Caco-2 (cell line): ENCODE results near the gene C2orf68. TPM values are rescaled to one million over a fixed set of nuclear protein-coding genes. Genes with fewer than 3 reads are reported as not detected.
A peak's percentile ranks its signal among the peaks of the same experiment; 100 is the strongest.

Source experiments
- Bru-seq: library from RNA; stranded (reverse); fragments of 400-500 nt; gene quantifications from one replicate; lab custom pipeline; 2021; lab: Mats Ljungman, UMichigan
- BruChase-seq, 2 experiments: library from RNA; stranded (reverse); fragments of 400-500 nt; gene quantifications; one replicate each; lab custom pipeline; 2021; lab: Mats Ljungman, UMichigan
- BruUV-seq: library from RNA; stranded (reverse); fragments of 400-500 nt; replicated peaks from 2 replicates; lab custom pipeline; 2021; lab: Mats Ljungman, UMichigan
- CTCF ChIA-PET: fragments of 300-600 bp; sonication (Branson Sonifier 250); formaldehyde crosslinking; loops from one replicate; lab custom pipeline; 2022; ENCODE audit warnings: antibody characterized with exemption; lab: Charles Lee
- POLR2A ChIA-PET: fragments of 300-600 bp; sonication (Branson Sonifier 250); formaldehyde crosslinking; loops from one replicate; lab custom pipeline; 2022; ENCODE audit warnings: antibody characterized with exemption; lab: Charles Lee
- DNase-seq, 2 experiments: peaks; one replicate each; pipeline versions ENCODE4 v3.0.0 to v3.0.0-alpha.2; 2020 to 2022
- H3K27me3 ChIP-seq: replicated peaks from 2 replicates; pipeline ENCODE4 v1.6.0; 2011; ENCODE audit warnings: low read length; ENCODE audit not compliant: control insufficient read depth, insufficient read depth
- H3K36me3 ChIP-seq: 2 replicates; pipeline ENCODE4 v1.5.1; 2011; ENCODE audit warnings: low read length; ENCODE audit not compliant: control insufficient read depth, insufficient read depth
- H3K4me1 ChIP-seq: fragments of 250-450 bp; sonication (Bioruptor Pico); 2 replicates; pipeline ENCODE4 v1.5.1; 2020; ENCODE audit warnings: mild to moderate bottlenecking
- H3K4me3 ChIP-seq: 2 replicates; pipeline ENCODE4 v1.5.1; 2011; ENCODE audit warnings: low read depth, mild to moderate bottlenecking, control low read depth, low read length
- H3K9me3 ChIP-seq: fragments of 250-450 bp; sonication (Bioruptor Pico); 2 replicates; pipeline ENCODE4 v1.5.1; 2020; ENCODE audit warnings: mild to moderate bottlenecking, moderate library complexity
- H3K27ac Mint-ChIP-seq: one replicate; pipeline ENCODE4 v1.8.0; 2022; ENCODE audit warnings: mixed read lengths; ENCODE audit not compliant: unreplicated experiment
- H3K27me3 Mint-ChIP-seq: one replicate; pipeline ENCODE4 v1.8.0; 2022; ENCODE audit warnings: mixed read lengths; ENCODE audit not compliant: insufficient read depth, unreplicated experiment
- H3K36me3 Mint-ChIP-seq: one replicate; pipeline ENCODE4 v1.8.0; 2022; ENCODE audit warnings: mild to moderate bottlenecking, mixed read lengths; ENCODE audit not compliant: insufficient read depth, unreplicated experiment
- H3K4me1 Mint-ChIP-seq: one replicate; pipeline ENCODE4 v1.8.0; 2022; ENCODE audit warnings: low read depth, mixed read lengths; ENCODE audit not compliant: unreplicated experiment
- H3K4me3 Mint-ChIP-seq: one replicate; pipeline ENCODE4 v1.8.0; 2022; ENCODE audit warnings: mild to moderate bottlenecking, moderate library complexity, mixed read lengths; ENCODE audit not compliant: unreplicated experiment
- H3K9me3 Mint-ChIP-seq: one replicate; pipeline ENCODE4 v1.8.0; 2022; ENCODE audit warnings: mixed read lengths; ENCODE audit not compliant: unreplicated experiment
- intact Hi-C: fragments of 100-400 bp; cut with micrococcal nuclease; formaldehyde crosslinking; loops from one replicate; pipeline ENCODE4 v1.10.0; 2022; ENCODE audit not compliant: unreplicated experiment
- long read RNA-seq: library from polyadenylated mRNA; stranded (forward); transcript quantifications from one replicate; pipeline ENCODE4 v2.0.0, GENCODE V29; 2022
- total RNA-seq: library from RNA; stranded (reverse); gene quantifications from 2 replicates; pipeline ENCODE4 v1.2.3, GENCODE V29; 2022
- TF ChIP-seq, protein P1 (sequence below), 2 experiments: fragments of 200-600 bp in 1 of 2; IDR thresholded peaks; 1 replicate in 1 of 2; 2 replicates in 1 of 2; pipeline versions ENCODE4 v1.5.1 to v1.8.0; 2011 to 2022; ENCODE audit warnings: antibody characterized with exemption in 1 of 2, control low read depth in 1 of 2, inconsistent platforms in 1 of 2, low read depth in 1 of 2, low read length in 1 of 2, mild to moderate bottlenecking in 1 of 2, moderate library complexity in 1 of 2; ENCODE audit not compliant: insufficient read depth in 1 of 2, severe bottlenecking in 1 of 2, unreplicated experiment in 1 of 2

C2orf68 gene, protein sequence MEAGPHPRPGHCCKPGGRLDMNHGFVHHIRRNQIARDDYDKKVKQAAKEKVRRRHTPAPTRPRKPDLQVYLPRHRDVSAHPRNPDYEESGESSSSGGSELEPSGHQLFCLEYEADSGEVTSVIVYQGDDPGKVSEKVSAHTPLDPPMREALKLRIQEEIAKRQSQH
- total RNA-seq: 49.0 and 54.5 TPM in 2 replicates
- Bru-seq, nascent RNA: percentile 88 among the genes with signal in this experiment
- percentile 88 among the genes with signal in this experiment for BruChase-seq, experiment 1, labeled RNA remaining after a 2-hour chase
- BruChase-seq, experiment 2, labeled RNA remaining after a 6-hour chase: percentile 93 among the genes with signal in this experiment
- long read RNA-seq, partial matches to known transcripts: 1 of 11 reads
- long read RNA-seq, other reads (novel, unspliced or antisense): 5 of 11 reads

DNA sequence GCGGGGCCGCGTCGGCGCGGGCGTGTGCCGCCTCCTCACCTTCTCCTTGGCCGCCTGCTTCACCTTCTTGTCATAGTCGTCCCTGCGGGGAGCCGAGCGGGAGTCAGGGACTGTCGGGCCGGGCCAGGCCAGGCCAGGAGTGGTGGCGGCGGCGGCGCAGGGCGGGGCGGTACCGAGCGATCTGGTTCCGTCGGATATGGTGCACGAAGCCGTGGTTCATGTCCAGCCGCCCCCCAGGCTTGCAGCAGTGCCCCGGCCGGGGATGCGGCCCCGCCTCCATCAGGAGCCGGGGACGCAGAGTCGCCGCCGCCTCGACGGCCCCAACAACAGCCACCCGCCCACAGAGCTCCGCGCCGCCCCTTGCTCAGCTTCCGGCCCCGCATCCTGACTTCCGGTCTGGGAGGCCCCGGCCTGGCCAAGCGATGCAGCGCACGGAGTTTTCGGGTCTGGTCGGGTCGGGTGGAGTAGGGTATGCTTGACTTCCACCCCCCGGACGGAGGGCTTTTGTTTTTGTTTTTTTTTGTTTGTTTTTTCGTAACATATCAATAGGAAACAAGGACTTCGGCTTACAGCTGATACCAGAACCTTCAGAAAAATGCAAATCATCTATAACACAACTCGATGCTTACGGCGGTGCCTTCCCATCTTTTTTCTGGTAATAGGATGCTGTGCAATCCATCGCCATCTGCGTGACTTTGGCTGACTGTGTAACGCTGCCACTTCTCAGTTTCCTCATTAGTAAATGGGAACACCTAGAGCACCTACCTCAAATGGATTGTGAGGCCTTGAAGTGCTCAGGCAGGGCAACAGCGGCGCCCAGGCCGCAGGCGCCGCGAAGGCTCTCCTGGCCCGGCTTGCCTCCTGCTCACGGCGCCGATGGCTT lies at the start of gene C2orf68:
TSS of gene C2orf68 (minus strand) at position 362 of the 883 bp plus-strand sequence. CDS start at position 280, 82 bp downstream.
- Histone ChIP-seq H3K36me3 (no peaks in the 10 kb centered on the region), H3K4me1 (no peaks in the 10 kb centered on the region), H3K9me3 (no peaks in the 10 kb centered on the region), H3K27me3 (no peaks in the 10 kb centered on the region), H3K4me3 (peak within 1 kb of the TSS; percentile 74)
- peak within 1 kb of the TSS; percentile 90 for H3K4me3 Mint-ChIP-seq
- H3K36me3 Mint-ChIP-seq: peaks cover 57% of the 10 kb centered on the region
- no peaks in the 10 kb centered on the region for H3K9me3 Mint-ChIP-seq
- TF ChIP-seq, protein P1, sequence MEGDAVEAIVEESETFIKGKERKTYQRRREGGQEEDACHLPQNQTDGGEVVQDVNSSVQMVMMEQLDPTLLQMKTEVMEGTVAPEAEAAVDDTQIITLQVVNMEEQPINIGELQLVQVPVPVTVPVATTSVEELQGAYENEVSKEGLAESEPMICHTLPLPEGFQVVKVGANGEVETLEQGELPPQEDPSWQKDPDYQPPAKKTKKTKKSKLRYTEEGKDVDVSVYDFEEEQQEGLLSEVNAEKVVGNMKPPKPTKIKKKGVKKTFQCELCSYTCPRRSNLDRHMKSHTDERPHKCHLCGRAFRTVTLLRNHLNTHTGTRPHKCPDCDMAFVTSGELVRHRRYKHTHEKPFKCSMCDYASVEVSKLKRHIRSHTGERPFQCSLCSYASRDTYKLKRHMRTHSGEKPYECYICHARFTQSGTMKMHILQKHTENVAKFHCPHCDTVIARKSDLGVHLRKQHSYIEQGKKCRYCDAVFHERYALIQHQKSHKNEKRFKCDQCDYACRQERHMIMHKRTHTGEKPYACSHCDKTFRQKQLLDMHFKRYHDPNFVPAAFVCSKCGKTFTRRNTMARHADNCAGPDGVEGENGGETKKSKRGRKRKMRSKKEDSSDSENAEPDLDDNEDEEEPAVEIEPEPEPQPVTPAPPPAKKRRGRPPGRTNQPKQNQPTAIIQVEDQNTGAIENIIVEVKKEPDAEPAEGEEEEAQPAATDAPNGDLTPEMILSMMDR (IDR thresholded peaks at IDR 0.05; ENCODE audit: insufficient read depth in 1 of 2, low read depth in 1 of 2, low read length in 1 of 2, severe bottlenecking in 1 of 2, unreplicated experiment in 1 of 2): no peak
- POLR2A ChIA-PET: interaction anchor here (0.6 to 1.5 kb wide), 10 partner anchors 9 to 641 kb away, joined by 3 to 19 read pairs (median 6); partner anchors contain the start of genes MAT2A, RNF181, TMEM150A and VAMP8
- CTCF ChIA-PET: interaction anchor here (0.7 to 1.3 kb wide), 6 partner anchors 9 to 71 kb away, joined by 3 to 6 read pairs (median 4); partner anchors contain the start of genes GGCX and TMEM150A
- DNase-seq: peak; percentile 94 to 95
- BruUV-seq: TSS peak; percentile 73
- H3K27me3 Mint-ChIP-seq: no peaks in the 10 kb centered on the region
- intact Hi-C loops: loop anchor here (1.0 kb wide), 2 partner anchors 10 to 191 kb away; partner anchors contain the start of gene TMEM150A
- no peaks in the 10 kb centered on the region for H3K4me1 Mint-ChIP-seq
- H3K27ac Mint-ChIP-seq: peak within 1 kb of the TSS; percentile 86

DNA sequence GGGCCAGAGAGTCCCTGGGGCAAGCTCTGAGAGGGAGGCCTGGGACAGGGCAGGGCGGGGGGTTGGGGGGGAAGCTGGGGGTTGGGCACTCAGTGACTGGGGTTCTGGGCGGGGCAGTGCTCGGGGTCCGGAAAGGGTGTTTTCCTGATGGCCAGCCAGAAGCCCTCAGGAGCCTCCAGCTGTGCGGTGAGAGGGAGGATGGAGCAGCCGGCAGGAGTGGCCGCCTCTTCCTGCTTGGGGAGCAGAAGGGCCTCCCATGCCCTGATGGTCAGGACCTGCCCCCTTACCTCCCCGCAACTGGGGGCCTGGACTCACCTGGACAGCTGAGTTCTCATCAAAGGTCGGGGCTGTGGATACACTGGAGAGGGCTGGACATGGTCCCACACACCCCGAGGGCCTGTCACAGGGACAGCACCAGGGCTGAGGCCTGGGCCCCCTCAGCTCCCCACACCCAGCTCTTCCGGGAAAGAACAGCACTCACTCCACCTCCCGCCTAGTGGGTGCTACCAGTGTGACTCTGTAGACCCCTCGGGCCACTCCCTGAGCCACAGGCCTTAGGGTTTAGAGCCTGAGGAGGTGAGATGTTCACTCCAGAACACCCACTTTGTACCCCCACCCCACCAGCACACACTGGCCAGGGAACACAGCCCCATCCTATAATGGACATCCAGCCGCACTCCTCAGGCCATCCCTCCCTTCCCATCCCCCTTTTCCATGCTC lies 49.4 kb upstream of the C2orf68 start:
- POLR2A ChIA-PET: no interaction called here
- Mint-ChIP-seq H3K27me3 (no peaks in the 10 kb centered on the region), H3K4me1 (no peaks in the 10 kb centered on the region)

More for the DNA sequence above, 49.4 kb upstream of the C2orf68 start:
- Mint-ChIP-seq H3K27ac (no peak overlapping the region), H3K4me3 (no peak overlapping the region), H3K9me3 (no peaks in the 10 kb centered on the region), H3K36me3 (peaks cover 12% of the 10 kb centered on the region)
- H3K36me3 ChIP-seq: no peaks in the 10 kb centered on the region
- intact Hi-C loops: no loop called here
- H3K4me3 ChIP-seq: no peak overlapping the region
- no peak for DNase-seq
- no peaks in the 10 kb centered on the region for H3K9me3 ChIP-seq
- no peaks in the 10 kb centered on the region for H3K4me1 ChIP-seq
- BruUV-seq: no TSS peak
- TF ChIP-seq, protein P1 (IDR thresholded peaks at IDR 0.05; ENCODE audit: insufficient read depth in 1 of 2, low read depth in 1 of 2, low read length in 1 of 2, severe bottlenecking in 1 of 2, unreplicated experiment in 1 of 2): no peak
- no peaks in the 10 kb centered on the region for H3K27me3 ChIP-seq
- CTCF ChIA-PET: no interaction called here
